HG03025 (cell line): ENCODE measurements around the gene KCTD5.
"Not testable (repeated sequence)": the region's sequence is repeated elsewhere in the genome, so short reads cannot be mapped to it uniquely, and the experiment has no call there.

Source experiments
- ATAC-seq: cut with Tn5 transposase; IDR thresholded peaks from one replicate; pipeline ENCODE4 v1.9.1; 2021; ENCODE audit warnings: mild to moderate bottlenecking, moderate library complexity; ENCODE audit not compliant: unreplicated experiment, low FRiP score

KCTD5 gene

DNA sequence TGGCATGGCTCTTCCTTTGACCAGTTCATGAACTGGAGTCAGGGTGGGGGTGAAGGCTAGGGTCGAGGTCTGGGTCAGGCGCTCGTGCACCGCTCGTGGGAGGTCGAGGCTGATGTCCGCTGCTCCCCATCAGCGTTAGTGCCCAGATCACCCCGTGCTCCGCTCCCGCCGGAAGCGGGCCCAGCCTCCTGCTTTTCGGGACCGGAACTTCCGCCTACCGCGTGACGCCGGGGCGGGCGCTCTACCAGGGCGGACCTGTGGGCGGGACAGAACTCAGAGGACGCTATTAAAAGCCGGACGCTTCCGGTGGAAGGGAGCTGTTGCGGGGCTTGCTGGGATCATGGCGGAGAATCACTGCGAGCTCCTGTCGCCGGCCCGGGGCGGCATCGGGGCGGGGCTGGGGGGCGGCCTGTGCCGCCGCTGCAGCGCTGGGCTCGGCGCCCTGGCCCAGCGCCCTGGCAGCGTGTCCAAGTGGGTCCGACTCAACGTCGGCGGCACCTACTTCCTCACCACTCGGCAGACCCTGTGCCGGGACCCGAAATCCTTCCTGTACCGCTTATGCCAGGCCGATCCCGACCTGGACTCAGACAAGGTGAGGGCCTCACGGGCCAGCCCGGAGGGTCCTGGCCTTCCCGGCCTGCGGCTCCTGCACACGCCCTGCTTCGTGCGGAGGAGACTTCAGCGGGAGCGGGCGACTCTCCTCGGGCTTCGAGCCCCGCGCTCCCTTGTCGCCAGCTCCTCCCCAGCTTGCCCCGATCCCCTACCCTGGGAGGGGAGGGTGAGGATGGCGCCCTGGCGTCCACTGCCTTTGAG lies at the start of gene KCTD5:
Gene KCTD5 (plus strand): TSS at position 315 of the 813 bp plus-strand sequence. CDS start 26 bp downstream, at position 341.
- ATAC-seq: peak; percentile 47

DNA sequence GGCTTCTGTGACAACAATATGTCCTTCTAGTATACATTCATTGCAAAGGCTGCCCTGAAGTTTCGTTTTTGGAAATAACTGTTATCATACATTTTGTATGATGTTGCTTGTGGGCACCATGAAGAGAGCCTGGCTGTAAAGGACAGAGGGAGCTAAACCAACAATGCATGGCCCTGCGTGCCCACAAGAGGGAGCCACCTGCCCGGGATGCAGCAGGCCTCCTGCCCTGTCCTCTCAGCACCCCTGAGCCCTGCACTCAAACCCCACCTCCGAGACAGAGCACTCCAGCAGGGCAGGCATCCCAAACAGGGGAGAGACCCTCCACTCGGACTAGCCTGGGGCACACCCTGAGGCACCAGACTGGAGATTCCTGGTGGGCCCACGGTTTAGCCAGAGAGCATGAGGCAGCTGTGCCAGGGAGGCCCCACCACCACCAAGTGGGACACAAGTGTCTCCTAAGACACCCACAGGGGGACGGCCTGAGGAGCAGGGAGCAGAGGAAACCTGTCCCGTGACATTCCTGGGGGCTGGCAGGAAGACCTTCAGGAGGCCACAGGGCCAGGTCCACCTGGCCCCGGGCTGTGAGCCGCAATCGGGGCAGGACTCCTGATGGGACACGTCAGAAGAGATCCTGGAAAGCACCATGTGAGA lies 43.1 kb upstream of the KCTD5 start:
- ATAC-seq: not testable (repeated sequence)

DNA sequence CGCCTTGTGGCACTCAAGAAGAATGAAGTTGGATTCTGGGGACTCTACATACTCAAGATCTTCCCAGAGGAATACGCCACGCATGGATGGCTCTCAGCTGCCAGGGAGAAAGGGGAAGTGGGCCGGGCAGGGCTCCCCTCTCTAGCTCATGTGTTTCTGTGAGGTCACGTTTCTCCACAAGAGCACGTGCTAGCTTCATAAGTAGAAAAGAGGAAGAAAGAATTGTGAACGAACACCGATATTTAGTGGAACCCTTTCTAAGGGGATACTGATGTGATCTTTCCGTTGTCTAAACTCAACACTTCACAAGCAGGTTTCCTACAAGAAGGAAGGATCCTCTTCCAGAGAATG lies 42.6 kb upstream of the KCTD5 start:
- ATAC-seq: not testable (repeated sequence)

DNA sequence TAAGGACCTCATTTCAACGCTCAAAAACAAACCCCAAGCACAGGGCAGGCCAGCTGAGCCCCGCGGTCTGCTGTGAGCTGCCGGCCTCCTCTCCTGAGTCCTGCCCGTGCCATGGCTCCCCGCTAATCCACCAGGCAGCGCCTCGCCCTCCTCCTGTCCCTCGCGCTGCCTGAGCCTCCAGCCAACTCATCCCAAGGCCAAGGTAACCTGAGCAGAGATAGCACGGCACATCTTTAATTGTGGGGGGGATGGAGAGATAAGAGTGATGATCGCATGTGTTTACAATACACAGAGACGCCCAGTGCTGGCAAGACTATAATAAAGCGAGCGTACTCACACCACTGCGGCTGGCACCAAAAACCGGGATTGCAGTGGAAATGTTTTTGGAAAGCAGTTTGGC lies 39.8 kb upstream of the KCTD5 start:
- not testable (repeated sequence) for ATAC-seq

DNA sequence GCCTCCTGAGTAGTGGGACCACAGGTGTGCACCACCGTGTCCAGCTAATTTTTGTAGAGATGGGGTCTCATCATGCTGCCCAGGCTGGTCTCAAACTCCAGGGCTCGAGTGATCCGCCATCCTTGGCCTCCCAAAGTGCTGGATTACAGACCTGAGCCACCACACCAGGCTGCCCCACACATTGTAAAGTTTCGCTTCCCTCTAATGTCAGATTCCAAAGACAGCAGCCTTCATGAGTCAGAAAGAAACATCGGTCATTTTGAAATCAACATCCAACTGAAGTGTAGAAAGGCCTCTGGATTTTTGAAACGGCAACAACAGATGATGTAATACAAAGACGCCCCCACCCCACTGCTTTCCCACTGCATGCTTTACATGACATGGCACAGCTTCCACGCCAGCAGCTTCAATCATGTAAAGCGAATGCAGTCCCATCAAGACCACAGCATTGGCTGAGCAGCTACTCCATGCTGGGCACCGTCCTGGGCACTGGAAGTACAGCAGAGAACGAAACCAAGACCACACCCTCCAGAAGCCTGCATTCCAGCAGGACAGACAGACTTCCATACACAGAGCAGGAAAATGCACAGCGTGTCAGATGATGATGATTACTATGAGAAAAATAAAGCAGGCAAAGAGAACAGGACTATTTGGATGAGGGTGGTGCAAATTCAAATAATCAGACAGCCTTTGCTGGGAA lies 37.4 kb upstream of the KCTD5 start:
- not testable (repeated sequence) for ATAC-seq

GRCh38 chr16:2651268-2651871 lies 31.0 kb upstream of the KCTD5 start:
- ATAC-seq: not testable (repeated sequence)

DNA sequence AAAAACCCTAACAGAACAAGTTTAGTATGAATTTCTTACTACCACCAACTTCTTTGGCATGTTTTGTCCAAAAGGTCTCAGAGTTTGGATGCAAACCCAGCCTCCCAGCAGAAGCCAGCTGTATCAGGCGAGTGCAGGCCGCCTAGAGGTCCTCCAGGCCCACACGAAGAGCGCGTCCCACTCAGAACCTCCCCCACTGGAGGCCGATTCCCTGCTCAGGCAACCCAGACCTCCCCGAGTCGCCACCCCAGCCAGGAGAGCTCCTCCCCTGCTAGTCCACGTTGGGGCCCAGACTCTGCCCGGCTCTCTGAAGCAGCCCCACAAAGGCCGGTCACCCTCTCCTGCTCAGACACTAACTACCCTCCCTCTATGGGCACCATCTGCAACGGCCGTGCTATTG lies 28.4 kb upstream of the KCTD5 start:
- not testable (repeated sequence) for ATAC-seq

DNA sequence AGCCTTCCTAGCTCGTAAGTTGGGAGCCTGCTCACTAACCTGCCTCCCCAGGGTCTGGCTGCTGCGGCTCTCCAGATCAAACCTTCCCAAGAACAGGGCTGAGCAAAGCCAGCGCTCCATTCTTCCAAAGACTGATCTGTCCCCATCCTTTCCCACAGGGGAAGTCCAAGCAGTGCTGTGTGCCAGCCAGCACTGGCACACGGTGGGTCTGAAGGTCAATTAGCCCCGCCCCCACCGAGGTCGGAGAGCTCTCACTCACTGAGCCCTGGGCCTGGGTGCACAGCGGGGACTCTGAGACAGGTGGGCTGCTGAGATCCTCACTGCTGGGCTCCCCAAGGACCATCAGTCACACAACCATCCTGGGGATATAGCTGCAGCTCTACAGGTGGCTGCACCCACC lies 27.4 kb upstream of the KCTD5 start:
- not testable (repeated sequence) for ATAC-seq

DNA sequence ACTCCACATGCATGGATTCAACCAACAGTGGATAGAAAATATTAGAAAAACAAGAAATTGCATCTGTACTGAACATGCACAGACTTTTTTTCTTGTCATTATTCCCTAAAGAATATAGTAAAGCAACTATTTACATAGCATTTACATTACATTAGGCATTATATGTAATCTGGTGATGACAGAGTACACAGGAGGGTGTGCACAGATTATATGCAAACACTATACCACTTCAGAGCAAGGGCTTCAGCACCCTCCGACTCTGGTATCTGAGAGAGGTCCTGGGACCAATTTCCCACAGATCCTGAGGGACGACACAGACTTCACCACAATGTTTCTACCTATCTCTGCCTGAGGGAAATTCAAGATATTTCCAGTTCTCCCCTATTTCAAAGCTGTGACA lies 25.3 kb upstream of the KCTD5 start:
- ATAC-seq: no peak

DNA sequence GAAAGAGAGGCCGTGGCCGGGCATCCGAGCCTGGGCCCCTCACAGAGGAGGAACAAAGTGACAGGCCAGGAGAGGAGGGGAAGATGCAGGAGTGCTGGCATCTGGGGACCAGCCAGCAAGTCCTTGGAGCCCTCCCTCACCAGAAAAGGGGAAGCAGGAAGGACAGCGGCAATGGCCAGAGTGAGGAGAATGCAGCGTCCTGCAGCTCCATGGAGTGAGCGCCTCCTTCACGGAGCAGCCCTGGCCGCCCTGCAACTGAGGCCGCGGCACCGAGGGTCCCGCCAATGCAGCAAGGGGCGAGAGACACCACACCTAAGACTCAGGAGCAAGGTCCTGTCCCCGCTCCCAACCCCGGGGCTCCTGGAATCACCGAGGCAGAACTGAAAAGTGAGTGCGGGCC lies 24.5 kb upstream of the KCTD5 start:
- not testable (repeated sequence) for ATAC-seq

DNA sequence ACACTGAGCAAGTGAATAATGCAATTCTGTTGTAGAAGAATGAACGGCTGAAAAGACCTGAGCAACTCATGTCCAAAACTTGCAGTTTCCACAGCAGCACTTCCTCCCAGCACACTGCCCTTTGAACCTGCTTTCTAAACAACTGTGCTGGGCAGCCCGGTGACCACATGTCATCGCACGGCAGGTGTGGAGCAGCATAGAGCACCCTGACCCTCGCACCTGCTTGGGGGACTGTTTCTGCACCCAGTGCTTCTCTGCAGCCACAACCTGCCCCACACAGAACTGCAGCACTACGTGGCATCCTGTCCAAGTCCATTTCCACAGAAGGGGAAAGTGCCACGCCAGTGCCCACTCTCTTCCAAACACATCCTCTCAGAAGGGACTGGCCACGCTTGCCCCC lies 22.8 kb upstream of the KCTD5 start:
- not testable (repeated sequence) for ATAC-seq

GRCh38 chr16:2660014-2660662 lies 22.2 kb upstream of the KCTD5 start:
- ATAC-seq: not testable (repeated sequence)

DNA sequence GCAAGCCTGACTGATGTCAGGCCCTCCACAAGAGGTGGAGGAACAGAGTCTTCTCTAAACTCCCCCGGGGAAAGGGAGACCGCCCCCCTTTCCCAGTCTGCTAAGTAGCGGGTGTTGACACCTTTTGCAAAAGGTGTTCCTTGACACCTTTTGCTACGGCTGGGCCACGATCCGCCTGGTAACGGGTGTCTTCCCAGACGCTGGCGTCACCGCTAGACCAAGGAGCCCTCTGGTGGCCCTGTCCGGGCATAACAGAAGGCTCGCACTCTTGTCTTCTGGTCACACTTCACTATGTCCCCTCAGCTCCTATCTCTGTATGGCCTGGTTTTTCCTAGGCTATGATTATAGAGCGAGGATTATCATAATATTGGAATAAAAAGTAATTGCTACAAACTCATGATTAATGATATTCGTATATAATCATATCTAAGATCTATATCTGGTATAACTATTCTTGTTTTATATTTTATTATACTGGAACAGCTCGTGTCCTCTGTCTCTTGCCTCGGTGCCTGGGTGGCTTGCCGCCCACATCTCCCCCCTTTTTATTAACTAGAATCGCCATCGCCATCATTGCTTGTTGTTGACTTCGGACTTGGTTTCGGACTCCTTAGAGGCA lies 21.5 kb upstream of the KCTD5 start:
- not testable (repeated sequence) for ATAC-seq

DNA sequence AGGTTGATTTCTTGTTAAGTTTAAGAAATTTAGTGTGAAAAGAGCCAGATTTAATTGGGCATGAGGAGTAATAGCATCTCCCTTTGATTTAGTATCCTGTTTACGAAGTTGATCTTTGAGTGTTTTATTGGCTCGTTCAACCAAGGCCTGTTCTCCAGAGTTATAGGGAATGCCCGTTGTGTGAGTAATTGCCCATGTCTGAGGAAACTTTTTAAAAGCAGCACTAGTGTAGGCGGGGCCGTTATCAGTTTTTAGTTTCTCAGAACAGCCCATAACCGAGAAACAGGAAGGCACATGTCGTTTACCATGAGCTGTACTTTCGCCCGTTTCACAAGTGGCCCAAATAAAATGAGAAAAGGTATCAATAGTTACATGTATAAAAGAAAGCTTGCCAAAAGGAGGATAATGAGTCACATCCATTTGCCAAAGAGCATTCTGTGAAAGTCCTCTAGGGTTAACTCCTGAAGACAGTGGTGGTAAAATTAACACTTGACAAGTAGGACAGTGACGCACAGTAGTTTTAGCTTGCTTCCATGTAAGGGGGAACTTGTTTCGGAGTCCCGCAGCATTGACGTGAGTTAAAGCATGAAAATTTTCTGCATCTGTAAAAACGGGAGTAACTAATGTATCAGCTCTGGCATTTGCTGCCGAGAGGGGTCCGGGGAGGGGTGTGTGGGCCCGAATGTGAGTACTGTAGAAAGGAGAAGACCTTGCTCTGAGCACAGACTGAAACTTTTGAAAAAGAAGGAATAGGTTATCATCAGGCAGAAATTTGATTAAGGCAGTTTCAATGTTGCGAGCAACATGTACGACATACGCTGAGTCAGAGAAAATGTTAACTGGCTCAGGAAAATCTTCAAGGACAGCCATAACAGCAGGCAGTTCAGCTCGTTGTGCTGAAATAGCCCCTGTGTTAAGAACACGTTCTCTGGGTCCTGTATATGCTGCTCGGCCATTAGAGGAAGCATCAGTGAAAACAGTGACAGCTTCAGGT lies 18.5 kb upstream of the KCTD5 start:
- ATAC-seq: no peak

DNA sequence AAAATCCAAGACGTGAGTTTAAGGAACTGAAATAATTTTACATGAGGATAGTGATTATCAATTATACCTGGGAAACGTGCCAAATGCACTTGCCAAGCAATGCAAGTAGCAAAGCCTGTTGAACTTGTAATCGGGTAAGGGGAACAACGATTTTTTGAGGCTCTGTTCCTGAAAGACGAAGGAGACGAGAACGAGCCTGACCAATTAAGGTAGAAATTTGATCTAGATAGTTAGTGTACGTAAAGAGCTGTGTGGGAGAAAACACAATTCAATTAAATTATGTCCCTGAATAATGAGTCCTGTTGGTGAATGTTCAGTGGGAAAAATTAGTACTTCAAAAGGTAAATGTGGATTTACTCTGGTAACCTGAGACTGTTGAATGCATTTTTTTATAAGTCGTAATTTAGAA lies 17.7 kb upstream of the KCTD5 start:
- no peak for ATAC-seq

DNA sequence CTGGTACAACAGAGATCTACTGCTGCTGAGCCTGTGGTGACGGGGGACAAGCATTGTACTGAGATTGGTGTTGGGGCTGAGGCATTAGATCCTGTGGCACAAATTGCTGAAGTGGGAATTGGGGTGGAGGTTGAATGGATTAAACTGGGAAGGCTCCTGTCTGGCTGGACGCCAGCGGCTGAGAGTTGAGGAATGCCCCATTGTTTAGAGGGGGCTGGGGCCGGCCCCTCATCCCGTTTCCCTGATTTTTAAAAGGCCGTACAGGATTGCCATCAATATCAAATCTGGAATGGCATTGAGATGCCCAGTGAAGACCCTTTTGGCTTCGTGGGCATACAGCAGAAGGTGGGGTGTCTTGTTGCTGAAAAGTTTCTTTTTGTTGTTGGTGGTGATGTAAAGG lies 15.7 kb upstream of the KCTD5 start:
- not testable (repeated sequence) for ATAC-seq

- not testable (repeated sequence) for ATAC-seq
Observed at GRCh38 chr16:2669587-2669986, 12.7 kb upstream of the KCTD5 start.

DNA sequence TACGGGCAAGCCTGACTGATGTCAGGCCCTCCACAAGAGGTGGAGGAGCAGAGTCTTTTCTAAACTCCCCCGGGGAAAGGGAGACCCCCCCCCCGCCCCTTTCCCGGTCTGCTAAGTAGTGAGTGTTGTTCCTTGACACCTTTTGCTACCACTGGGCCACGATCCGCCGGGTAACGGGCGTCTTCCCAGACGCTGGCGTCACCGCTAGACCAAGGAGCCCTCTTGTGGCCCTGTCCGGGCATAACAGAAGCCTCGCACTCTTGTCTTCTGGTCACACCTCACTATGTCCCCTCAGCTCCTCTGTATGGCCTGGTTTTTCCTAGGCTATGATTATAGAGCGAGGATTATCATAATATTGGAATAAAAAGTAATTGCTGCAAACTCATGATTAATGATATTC lies 12.3 kb upstream of the KCTD5 start:
- ATAC-seq: not testable (repeated sequence)

DNA sequence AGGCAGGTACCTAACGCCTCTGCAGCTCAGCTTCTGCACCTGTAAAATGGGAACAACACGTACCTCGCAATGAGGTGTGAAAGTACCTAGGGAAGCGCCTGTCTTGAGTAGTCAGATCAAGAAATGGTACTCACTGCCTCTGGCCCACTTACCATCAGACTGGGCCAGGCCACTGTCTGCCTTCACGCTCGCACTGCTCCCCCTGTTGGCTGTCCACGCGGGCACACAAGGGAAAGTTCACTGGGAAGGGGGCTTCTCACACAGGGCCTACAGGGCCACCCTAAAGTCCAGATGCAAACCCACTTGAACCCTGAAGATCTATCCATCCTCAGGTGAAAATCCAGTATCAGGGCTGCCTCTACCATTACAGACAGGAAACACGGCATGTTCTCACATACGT lies 11.1 kb upstream of the KCTD5 start:
- not testable (repeated sequence) for ATAC-seq
